AG09309 (cell line): ENCODE data around the gene MAGI2.

Source experiments
- DNase-seq: peaks from one replicate; pipeline ENCODE4 v3.0.0-alpha.2; 2010; ENCODE audit warnings: low read depth
- H3K4me3 ChIP-seq: 2 replicates; pipeline ENCODE4 v1.5.1; 2011; ENCODE audit warnings: mild to moderate bottlenecking, low read depth, low read length, moderate library complexity; ENCODE audit not compliant: control insufficient read depth
- TF ChIP-seq, protein P1 (sequence below): IDR thresholded peaks from 2 replicates; pipeline ENCODE4 v1.5.1; 2011; ENCODE audit warnings: mild to moderate bottlenecking, low read depth, low read length, inconsistent platforms; ENCODE audit not compliant: insufficient read depth, control insufficient read depth; ENCODE audit errors: missing control alignments

Gene MAGI2

DNA sequence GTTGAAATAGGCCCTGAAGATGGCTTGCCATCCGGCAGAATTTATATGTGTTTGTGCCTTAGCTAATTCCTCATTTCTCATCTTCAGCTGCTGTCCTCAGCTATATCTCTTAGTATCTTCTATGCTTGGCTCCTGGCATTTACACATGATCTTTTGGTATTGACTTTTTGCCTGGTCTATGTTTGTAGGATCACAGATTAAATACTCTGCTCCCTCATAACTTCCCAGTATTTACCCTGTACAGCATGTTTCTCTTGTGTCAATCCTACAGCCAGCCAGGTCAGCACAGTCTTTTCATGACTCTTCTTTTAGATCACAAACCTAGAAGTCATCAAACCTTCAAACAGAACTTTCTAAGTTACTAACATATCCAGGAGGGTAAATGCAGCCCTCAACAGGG lies 743.8 kb downstream of the MAGI2 start:
- TF ChIP-seq, protein P1, sequence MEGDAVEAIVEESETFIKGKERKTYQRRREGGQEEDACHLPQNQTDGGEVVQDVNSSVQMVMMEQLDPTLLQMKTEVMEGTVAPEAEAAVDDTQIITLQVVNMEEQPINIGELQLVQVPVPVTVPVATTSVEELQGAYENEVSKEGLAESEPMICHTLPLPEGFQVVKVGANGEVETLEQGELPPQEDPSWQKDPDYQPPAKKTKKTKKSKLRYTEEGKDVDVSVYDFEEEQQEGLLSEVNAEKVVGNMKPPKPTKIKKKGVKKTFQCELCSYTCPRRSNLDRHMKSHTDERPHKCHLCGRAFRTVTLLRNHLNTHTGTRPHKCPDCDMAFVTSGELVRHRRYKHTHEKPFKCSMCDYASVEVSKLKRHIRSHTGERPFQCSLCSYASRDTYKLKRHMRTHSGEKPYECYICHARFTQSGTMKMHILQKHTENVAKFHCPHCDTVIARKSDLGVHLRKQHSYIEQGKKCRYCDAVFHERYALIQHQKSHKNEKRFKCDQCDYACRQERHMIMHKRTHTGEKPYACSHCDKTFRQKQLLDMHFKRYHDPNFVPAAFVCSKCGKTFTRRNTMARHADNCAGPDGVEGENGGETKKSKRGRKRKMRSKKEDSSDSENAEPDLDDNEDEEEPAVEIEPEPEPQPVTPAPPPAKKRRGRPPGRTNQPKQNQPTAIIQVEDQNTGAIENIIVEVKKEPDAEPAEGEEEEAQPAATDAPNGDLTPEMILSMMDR: no peak
- no peak for DNase-seq
- no peak overlapping the region for H3K4me3 ChIP-seq

DNA sequence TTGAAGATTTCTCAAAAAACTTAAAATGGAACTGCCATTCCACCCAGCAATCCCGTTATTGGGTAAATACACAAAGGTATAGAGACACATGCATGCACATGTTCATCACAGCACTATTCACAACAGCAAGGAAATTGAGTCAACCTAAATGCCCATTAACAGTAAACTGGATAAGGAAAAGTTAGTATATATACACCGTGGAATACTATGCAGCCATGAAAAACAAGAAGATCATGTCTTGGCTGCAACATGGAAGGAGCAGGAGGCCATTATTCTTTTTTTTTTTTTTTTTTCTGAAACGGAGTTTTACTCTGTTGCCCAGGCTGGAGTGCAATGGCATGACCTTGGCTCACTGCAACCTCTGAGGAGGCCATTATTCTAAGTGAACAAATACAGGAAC lies 749.0 kb downstream of the MAGI2 start:
- TF ChIP-seq, protein P1: no peak
- no peak for DNase-seq
- no peak overlapping the region for H3K4me3 ChIP-seq

DNA sequence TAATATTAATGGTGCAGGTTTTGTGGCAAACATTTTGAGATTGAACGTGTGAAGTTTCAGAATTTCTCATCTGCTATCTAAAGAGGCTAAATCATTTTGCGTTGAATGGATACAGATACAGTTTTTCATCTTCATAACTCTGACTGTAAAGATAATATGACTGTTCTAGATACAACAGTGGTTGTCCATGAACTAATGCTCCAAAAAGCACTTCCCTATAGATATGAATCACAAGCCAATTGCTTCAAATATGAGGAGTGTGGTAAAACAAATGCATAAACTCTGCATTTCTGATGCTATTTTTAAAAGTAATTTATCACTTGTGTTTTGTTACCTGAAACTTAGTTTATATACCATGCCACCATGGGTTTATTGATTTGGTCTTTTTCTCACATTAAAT lies 750.1 kb downstream of the MAGI2 start:
- no peak for DNase-seq
- H3K4me3 ChIP-seq: no peak overlapping the region
- TF ChIP-seq, protein P1: no peak

DNA sequence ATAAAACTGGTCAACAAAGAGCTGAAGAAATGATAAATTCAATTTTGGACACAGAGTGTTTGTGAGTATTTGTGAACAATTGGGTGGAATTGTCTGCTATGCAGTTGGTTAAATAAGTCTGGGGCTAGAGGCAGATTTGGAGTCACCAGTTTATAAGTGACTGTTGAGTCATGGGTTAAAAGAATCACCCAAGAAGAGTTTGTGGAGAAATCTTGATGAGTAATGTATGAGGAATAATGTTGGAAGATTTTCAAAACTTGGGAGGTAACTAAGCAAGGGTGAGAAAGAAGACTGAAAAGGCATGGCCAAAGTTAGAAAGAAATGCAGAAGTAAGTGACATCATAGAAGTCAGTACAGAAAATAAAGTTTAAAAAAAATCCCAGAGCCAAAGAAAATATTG lies 750.7 kb downstream of the MAGI2 start:
- TF ChIP-seq, protein P1: no peak
- DNase-seq: peak; percentile 91
- no peak overlapping the region for H3K4me3 ChIP-seq

DNA sequence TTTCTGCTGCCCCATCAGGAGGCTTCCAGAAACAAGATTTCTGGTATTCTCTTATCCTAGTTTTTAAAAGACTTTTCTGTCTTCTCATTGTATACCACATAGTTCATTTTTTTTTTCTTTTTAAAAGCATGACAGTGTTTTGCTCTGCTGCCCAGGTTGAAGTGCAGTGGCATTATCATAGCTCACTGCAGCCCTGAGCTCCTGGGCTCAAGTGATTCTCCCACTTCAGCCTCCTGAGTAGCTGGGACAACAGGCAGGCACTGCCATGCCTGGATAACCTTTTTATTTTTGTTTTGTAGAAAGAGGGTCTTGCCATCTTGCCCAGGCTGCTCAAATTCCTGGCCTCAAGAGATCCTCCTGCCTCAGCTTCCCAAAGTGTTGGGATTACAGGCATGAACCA lies 757.6 kb downstream of the MAGI2 start:
- TF ChIP-seq, protein P1: no peak
- H3K4me3 ChIP-seq: no peak overlapping the region
- no peak for DNase-seq

DNA sequence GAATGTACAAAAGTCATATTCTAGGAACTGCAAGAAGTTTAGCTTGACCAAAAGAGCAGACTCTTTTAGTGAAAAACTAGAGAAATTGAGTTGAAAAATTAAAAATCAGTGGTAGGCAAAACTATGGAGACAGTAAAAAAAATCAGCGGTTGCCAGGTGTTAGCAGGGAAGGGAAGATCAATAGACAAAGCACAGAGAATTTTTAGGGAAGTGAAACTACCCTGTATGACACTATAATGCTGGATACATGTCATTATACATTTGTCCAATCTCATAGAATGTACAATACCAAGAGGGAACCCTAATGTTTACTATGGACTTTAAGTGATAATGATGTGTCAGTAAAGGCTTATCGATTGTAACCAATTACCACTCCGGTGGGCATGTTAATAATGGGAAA lies 761.9 kb downstream of the MAGI2 start:
- TF ChIP-seq, protein P1: no peak
- H3K4me3 ChIP-seq: no peak overlapping the region
- no peak for DNase-seq

DNA sequence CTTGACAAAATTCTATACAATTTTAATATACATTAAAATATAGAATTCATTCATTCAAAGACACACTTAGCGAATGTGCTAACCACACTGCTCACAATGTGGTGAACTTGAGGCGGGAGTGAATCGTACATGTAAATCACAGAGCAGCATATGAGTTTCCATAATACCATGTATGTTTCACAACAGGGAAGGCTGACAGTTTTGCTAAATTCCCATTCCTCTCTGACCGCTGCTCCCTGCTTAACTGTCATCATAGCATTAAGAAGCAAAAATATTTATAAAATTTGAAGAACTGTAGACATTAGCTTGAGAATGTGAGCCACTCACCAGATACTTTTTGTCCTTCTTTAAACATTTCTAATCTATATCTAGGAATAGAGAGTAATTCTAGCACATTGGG lies 763.3 kb downstream of the MAGI2 start:
- TF ChIP-seq, protein P1: no peak
- DNase-seq: no peak
- H3K4me3 ChIP-seq: no peak overlapping the region
